Stomach (tissue), 9 donors: ENCODE measurements around the gene TSPAN3. TPM values are rescaled to one million over a fixed set of nuclear protein-coding genes. Genes with fewer than 3 reads are reported as not detected.

Experiments used
- DNase-seq, 2 donors: peaks; one replicate each; pipeline versions ENCODE4 v3.0.0 to v3.0.0-alpha.2; 2013 to 2019
- H3K27ac ChIP-seq, 5 donors: fragments of 200-600 bp in 4 of 5; sonication (generic) in 4 of 5; one replicate each; pipeline ENCODE4 v1.5.1; 2013 to 2019; ENCODE audit warnings: mild to moderate bottlenecking in 1 of 5, moderate library complexity in 1 of 5
- H3K27me3 ChIP-seq, 3 donors: fragments of 200-600 bp; sonication (generic); one replicate each; pipeline ENCODE4 v1.5.1; 2017 to 2019; ENCODE audit warnings: mixed run types in 1 of 3
- H3K36me3 ChIP-seq, 4 donors: fragments of 200-600 bp; sonication (generic); 1 replicate in 3 of 4; 2 replicates in 1 of 4; pipeline ENCODE4 v1.5.1; 2016 to 2019
- H3K4me1 ChIP-seq, 4 donors: fragments of 200-600 bp; sonication (generic); one replicate each; pipeline ENCODE4 v1.5.1; 2016 to 2019
- H3K4me3 ChIP-seq, 4 donors: fragments of 200-600 bp; sonication (generic) in 3 of 4; one replicate each; pipeline ENCODE4 v1.5.1; 2016 to 2019; ENCODE audit warnings: mild to moderate bottlenecking in 1 of 4
- H3K9me3 ChIP-seq, 4 donors: fragments of 200-600 bp; sonication (generic); one replicate each; pipeline ENCODE4 v1.5.1; 2016 to 2019
- CTCF ChIP-seq, 7 experiments: fragments of 450-650 bp in 4 of 7; fragments of 200-600 bp in 3 of 7; sonication (generic) in 3 of 7; IDR thresholded peaks; one replicate each; pipeline ENCODE4 v1.5.1; 2016 to 2019; ENCODE audit warnings: antibody characterized with exemption in 7 of 7, control low read depth in 2 of 7, mild to moderate bottlenecking in 1 of 7
- EP300 ChIP-seq: sonication (generic); formaldehyde crosslinking; IDR thresholded peaks from one replicate; pipeline ENCODE4 v1.6.1; 2017; ENCODE audit warnings: antibody characterized with exemption
- POLR2A ChIP-seq, 4 donors: fragments of 450-650 bp; IDR thresholded peaks; one replicate each; pipeline ENCODE4 v1.6.1; 2016; ENCODE audit warnings: antibody characterized with exemption in 4 of 4, control low read depth in 2 of 4, mild to moderate bottlenecking in 1 of 4, moderate library complexity in 1 of 4
- POLR2AphosphoS5 ChIP-seq, 3 donors: sonication (generic); formaldehyde crosslinking; IDR thresholded peaks; one replicate each; pipeline ENCODE4 v1.6.1; 2016; ENCODE audit warnings: antibody characterized with exemption in 3 of 3
- WGBS, 5 donors: extraction: QIAGEN DNeasy Blood & Tissue Kit in 3 of 5; methylation state at CpG; one replicate each; pipeline versions ENCODE4 v1.1.5 to v1.1.7; 2013 to 2018; 5-methylcytosine and 5-hydroxymethylcytosine counted together
- intact Hi-C: fragments of 100-400 bp; cut with DNase I; formaldehyde crosslinking; loops from one replicate; pipeline ENCODE4 v1.15.1; 2023; ENCODE audit warnings: low total_unique reads
- polyA plus RNA-seq, 3 donors: library from polyadenylated mRNA; stranded (reverse); fragments of 200-250 nt; gene quantifications; one replicate each; pipeline ENCODE4 v1.2.3, GENCODE V29; 2013
- total RNA-seq, 5 donors: library from RNA; depleted of rRNA; stranded (reverse); fragments of >200 nt; gene quantifications; one replicate each; pipeline versions ENCODE4 v1.1.0 to v1.2.3, GENCODE V29; 2014 to 2016
- donor health status: healthy with polysubstance abuse.
- donor health status: Bipolar disorder and iron deficiency.
- donor health status: healthy.

Gene TSPAN3
- total and polyA plus RNA-seq, 8 donors = 42.9 to 390 (median 99.7) TPM

- H3K36me3 ChIP-seq = no peaks in the 10 kb centered on the region
- peak overlapping the region; percentile 19 to 67 (median 52) for H3K27ac ChIP-seq
- H3K4me1 ChIP-seq = peaks cover 49 to 97% (median 83%) of the 10 kb centered on the region in 4 donors
- peak in 1 of 2 donors; percentile 77 for DNase-seq
- H3K27me3 ChIP-seq = no peaks in the 10 kb centered on the region
- TF ChIP-seq POLR2AphosphoS5 (IDR thresholded peaks at IDR 0.05) (peak in 1 of 3 donors; percentile 12), POLR2A (IDR thresholded peaks at IDR 0.05) (no peak)
- H3K4me3 ChIP-seq = no peak overlapping the region
- WGBS, 5 donors = 54 to 62% (median 56%) methylated on average over 6 of the region's 6 CpGs
- H3K9me3 ChIP-seq = no peaks in the 10 kb centered on the region
- intact Hi-C loops = no loop called here
Measured at GRCh38 chr15:77064539-77065308, 6.2 kb downstream of the TSPAN3 start.

GRCh38 chr15:77064063-77064462, 6.8 kb downstream of the TSPAN3 start:
- Histone ChIP-seq H3K4me3 (no peak overlapping the region), H3K27me3 (no peaks in the 10 kb centered on the region), H3K27ac (peak overlapping the region in 4 of 5 donors; percentile 19 to 67 (median 48)), H3K9me3 (no peaks in the 10 kb centered on the region), H3K4me1 (peaks cover 46 to 97% (median 80%) of the 10 kb centered on the region in 4 donors), H3K36me3 (no peaks in the 10 kb centered on the region)
- TF ChIP-seq POLR2A (IDR thresholded peaks at IDR 0.05) (no peak), POLR2AphosphoS5 (IDR thresholded peaks at IDR 0.05) (no peak), CTCF (IDR thresholded peaks at IDR 0.05) (no peak), EP300 (no peak)
- intact Hi-C loops = no loop called here
- peak in 1 of 2 donors; percentile 35 for DNase-seq
- WGBS, 5 donors = 24 to 47% (median 38%) methylated on average over 2 of the region's 2 CpGs

DNA sequence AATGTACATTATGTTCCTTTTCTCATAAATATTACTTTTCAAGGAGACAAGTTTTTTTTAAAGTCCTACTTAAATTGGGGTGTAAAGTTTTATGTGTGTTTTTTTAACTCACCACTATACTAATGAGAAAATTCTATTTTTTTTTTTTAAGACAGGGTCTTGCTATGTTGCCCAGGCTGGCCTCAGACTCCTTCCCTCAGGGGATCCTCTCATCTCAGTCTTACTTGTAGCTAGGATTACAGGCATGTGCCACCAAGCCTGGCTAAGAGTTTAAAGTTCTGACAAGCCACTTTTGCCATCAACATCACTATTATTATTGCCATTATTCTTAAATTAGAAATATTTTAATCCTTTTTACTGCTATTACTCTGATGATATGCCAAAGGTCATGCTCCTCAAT, 7.7 kb downstream of the TSPAN3 start:
- Histone ChIP-seq H3K9me3 (no peaks in the 10 kb centered on the region), H3K36me3 (no peaks in the 10 kb centered on the region), H3K27ac (peak overlapping the region in 2 of 5 donors; percentile 65 to 67), H3K4me3 (no peak overlapping the region), H3K27me3 (no peaks in the 10 kb centered on the region), H3K4me1 (peaks cover 38 to 97% (median 75%) of the 10 kb centered on the region in 4 donors)
- DNase-seq = no peak
- TF ChIP-seq POLR2AphosphoS5 (IDR thresholded peaks at IDR 0.05) (no peak), POLR2A (IDR thresholded peaks at IDR 0.05) (no peak)
- intact Hi-C loops = no loop called here

GRCh38 chr15:77060546-77060945, 10.4 kb downstream of the TSPAN3 start:
- intact Hi-C loops = no loop called here
- H3K9me3 ChIP-seq = no peaks in the 10 kb centered on the region
- no peaks in the 10 kb centered on the region for H3K36me3 ChIP-seq
- no peaks in the 10 kb centered on the region for H3K27me3 ChIP-seq
- no peak overlapping the region for H3K4me3 ChIP-seq
- TF ChIP-seq CTCF (IDR thresholded peaks at IDR 0.05) (no peak), POLR2A (IDR thresholded peaks at IDR 0.05) (no peak), EP300 (no peak), POLR2AphosphoS5 (IDR thresholded peaks at IDR 0.05) (no peak)
- H3K27ac ChIP-seq = peak overlapping the region in 3 of 5 donors; percentile 2 to 47 (median 3)
- H3K4me1 ChIP-seq = peaks cover 27 to 95% (median 60%) of the 10 kb centered on the region in 4 donors
- DNase-seq = peak in 1 of 2 donors; percentile 44

- intact Hi-C loops = no loop called here
Measured at GRCh38 chr15:77059786-77060361, 11.0 kb downstream of the TSPAN3 start.

More at GRCh38 chr15:77059786-77060361, 11.0 kb downstream of the TSPAN3 start:
- no peaks in the 10 kb centered on the region for H3K9me3 ChIP-seq
- WGBS, 5 donors = 22 to 44% (median 32%) methylated on average over 2 of the region's 2 CpGs
- H3K27me3 ChIP-seq = no peaks in the 10 kb centered on the region
- no peak overlapping the region for H3K27ac ChIP-seq
- H3K36me3 ChIP-seq = no peaks in the 10 kb centered on the region
- H3K4me3 ChIP-seq = no peak overlapping the region
- TF ChIP-seq POLR2AphosphoS5 (IDR thresholded peaks at IDR 0.05) = no peak
- TF ChIP-seq POLR2A (IDR thresholded peaks at IDR 0.05) = no peak
- TF ChIP-seq EP300 = no peak
- no peak for TF ChIP-seq CTCF (IDR thresholded peaks at IDR 0.05)
- DNase-seq = peak in 1 of 2 donors; percentile 66
- peaks cover 32 to 95% (median 58%) of the 10 kb centered on the region in 4 donors for H3K4me1 ChIP-seq
